GM20000 (cell line): ENCODE measurements around the gene PPARA.

Experiments used
- DNase-seq: peaks from one replicate; pipeline ENCODE4 v3.0.0; 2012; ENCODE audit warnings: low spot score
- TF ChIP-seq, protein P1 (sequence below): IDR thresholded peaks from 2 replicates; pipeline ENCODE4 v1.5.1; 2012; ENCODE audit warnings: mild to moderate bottlenecking, control low read depth; ENCODE audit errors: extremely low read depth, missing control alignments

Gene PPARA

DNA sequence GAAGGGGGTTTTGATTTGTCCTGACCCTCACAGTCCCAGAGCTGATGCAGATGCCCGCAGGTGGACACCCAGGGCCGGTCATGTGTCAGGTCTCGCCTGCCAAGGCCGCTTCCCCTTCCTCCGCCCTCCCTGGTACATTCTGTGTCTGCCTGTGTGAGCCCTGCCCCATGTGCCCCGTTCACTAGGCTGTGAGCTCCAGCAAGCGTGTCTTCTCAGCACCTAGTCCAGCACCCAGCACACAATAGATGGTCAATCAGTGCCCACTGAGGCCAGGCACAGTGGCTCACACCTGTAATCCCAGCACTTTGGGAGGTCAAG, 29.9 kb upstream of the PPARA start:
- TF ChIP-seq, protein P1, sequence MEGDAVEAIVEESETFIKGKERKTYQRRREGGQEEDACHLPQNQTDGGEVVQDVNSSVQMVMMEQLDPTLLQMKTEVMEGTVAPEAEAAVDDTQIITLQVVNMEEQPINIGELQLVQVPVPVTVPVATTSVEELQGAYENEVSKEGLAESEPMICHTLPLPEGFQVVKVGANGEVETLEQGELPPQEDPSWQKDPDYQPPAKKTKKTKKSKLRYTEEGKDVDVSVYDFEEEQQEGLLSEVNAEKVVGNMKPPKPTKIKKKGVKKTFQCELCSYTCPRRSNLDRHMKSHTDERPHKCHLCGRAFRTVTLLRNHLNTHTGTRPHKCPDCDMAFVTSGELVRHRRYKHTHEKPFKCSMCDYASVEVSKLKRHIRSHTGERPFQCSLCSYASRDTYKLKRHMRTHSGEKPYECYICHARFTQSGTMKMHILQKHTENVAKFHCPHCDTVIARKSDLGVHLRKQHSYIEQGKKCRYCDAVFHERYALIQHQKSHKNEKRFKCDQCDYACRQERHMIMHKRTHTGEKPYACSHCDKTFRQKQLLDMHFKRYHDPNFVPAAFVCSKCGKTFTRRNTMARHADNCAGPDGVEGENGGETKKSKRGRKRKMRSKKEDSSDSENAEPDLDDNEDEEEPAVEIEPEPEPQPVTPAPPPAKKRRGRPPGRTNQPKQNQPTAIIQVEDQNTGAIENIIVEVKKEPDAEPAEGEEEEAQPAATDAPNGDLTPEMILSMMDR = no peak

DNA sequence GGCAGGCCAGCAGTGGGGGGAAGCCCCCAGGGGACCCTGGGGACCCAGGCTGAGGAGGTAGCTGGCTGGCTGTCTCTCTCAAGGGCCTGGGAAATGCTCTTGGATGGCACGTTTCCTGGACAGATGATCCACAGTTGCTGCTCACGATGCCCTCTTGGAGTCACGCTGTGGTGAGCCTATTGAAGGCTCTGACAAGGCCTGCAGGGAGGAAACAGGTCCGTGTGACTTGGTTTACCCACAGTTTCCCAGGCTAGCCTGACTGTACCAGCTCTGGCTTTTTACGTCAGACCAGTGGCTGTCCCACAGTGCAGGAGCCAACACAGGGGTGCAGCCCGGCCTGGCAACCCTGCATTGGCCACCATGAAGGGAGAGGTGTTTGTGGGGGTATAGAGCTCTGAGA, 29.2 kb upstream of the PPARA start:
- DNase-seq = no peak
- TF ChIP-seq, protein P1 = no peak

More for the DNA sequence above, 29.9 kb upstream of the PPARA start:
- no peak for DNase-seq

- no peak for DNase-seq
- TF ChIP-seq, protein P1 = no peak
These were observed 28.6 kb upstream of the PPARA start for GRCh38 chr22:46121523-46122287.

DNA sequence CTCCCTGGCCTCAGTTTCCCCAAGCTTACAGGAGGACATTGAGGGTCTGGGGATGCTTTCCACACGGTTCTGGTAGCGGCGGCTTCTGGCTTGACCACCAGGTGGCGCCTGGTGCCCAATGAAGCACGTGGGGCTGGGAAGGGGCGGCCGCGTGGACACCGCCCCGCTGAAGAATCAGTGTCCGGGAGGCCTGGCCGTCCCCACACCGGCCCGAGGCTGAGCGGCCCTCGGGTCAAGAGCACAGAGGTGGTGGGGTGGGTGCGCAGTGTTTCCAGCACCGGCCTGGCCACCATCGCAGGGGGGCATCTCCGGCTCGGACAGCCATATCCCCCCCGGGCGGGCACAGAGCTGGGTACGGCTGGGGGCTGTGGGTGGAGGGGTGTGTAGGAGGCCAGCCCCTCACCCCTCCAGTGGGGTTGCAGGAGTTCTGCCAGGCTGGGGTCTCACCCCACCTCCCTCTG, 27.8 kb upstream of the PPARA start:
- DNase-seq = peak; percentile 91
- TF ChIP-seq, protein P1 = peak; percentile 90

- TF ChIP-seq, protein P1 = no peak
- no peak for DNase-seq
These were observed 27.2 kb upstream of the PPARA start for GRCh38 chr22:46122980-46123693.

GRCh38 chr22:46123694-46124382, 26.5 kb upstream of the PPARA start:
- TF ChIP-seq, protein P1 = no peak
- no peak for DNase-seq
